GDM1 (cell line): ENCODE data around the gene ALOX12.
"Not testable (repeated sequence)": the region's sequence is repeated elsewhere in the genome, so short reads cannot be mapped to it uniquely, and the experiment has no call there.

Experiments
- DNase-seq: peaks from one replicate; lab custom pipeline; 2025; lab: John Stamatoyannopoulos, UW

The ALOX12 gene

DNA sequence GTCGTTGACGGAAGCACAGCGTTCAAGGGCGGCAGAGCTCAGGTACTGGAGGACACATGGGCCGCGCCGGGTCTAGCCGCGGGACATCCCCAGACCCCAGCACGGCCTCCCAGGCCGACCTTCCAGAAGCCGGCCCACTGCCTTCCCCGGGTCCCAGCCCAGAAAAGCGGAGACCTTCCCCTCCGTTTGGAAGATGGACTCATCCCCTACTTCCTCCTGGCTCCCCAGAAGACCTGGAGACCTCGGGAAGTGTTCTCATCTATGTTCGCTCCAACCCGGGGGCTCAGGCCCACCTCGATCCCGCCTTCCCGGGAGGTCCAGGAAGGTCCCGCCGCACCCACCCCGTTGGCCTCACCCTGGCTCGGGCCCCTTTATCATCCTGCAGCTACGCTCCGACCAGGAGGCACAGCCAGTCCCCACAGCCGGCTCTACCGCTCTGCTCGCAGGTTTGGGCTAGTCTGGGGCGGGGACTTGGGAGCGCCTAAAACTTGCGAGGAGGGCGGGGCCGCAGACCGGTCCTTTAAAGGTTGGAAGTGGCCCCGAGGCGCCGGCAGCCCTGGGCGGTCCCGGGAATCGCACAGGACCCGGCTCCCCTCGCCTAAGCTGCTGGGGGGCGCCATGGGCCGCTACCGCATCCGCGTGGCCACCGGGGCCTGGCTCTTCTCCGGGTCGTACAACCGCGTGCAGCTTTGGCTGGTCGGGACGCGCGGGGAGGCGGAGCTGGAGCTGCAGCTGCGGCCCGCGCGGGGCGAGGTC is at the start of gene ALOX12:
ALOX12 (plus strand) TSS at position 550 of the 756 bp plus-strand sequence; CDS start at position 619, 69 bp downstream.
- DNase-seq, result no peak

DNA sequence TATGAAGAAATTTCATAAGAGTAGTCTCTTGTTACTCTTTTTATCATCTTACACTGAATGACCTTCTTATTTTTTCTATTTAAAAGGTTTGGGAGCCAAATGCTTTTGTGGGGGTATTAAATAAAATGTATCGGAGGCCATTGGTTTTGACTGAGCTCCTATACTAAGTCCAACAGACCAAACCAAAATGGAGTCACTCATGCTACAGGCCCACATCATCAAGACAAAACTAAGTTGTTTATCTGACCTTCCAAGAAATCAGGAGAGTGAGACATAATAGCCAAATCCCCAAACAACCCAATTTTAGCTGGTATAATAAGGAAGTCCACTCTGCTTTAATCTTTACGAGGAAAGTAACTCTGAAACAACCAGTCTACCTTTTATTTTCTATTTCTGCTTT is 48.1 kb upstream of the ALOX12 start:
- no peak for DNase-seq

GRCh38 chr17:6948562-6948961 is 47.3 kb upstream of the ALOX12 start:
- DNase-seq, result peak; percentile 57

- no peak for DNase-seq
Measured at GRCh38 chr17:6948976-6949375, 46.9 kb upstream of the ALOX12 start.

DNA sequence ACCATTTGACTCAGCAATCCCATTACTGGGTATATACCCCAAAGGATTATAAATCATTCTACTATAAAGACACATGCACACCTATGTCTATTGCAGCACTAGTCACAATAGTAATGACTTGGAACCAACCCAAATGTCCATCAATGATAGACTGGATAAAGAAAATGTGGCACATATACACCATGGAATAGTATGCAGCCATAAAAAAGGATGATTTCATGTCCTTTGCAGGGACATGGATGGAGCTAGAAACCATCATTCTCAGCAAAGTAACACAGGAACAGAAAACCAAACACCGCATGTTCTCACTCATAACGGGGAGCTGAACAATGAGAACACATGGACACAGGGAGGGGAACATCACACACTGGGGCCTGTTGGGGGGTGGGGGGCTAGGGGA is 44.9 kb upstream of the ALOX12 start:
- not testable (repeated sequence) for DNase-seq

DNA sequence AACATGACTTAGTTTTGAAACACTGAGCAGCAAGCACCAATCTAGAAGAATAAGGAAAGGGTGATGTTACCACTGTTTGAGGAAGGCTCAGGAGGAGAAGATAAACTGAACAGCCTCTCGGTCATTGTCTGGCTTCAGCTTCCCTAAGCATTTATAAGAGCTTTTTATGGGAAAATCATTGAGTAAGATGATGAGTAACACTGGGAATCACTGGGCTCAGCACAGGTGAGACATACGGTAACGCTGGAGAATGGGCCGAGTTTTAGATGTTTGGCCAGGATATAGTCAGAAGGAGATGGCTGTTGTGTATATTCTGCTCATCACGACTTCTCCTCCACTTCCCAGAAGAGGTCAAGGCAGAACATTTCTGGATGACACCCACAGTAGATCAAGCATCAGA is 42.2 kb upstream of the ALOX12 start:
- DNase-seq, result no peak

GRCh38 chr17:6959700-6960099 is 36.1 kb upstream of the ALOX12 start:
- no peak for DNase-seq

DNA sequence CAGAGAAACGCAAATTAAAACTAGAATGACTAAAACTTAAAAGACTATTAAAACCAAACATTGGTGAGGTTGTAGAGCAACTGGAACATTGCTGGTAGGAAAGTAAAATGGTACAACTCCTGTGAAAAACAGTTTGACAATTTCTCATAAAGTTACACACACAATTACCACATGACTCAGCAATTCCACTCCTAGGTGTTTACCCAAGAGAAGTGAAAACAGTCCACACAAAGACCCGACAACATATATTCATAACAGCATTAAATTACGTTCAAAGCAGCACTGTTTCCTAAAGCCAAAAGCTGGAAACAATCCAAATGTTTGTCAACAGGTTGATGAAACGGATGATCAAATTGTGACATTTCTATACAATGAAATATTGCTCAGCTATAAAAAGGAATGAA is 26.5 kb upstream of the ALOX12 start:
- no peak for DNase-seq

GRCh38 chr17:6970992-6971391 is 24.9 kb upstream of the ALOX12 start:
- DNase-seq, result no peak

DNA sequence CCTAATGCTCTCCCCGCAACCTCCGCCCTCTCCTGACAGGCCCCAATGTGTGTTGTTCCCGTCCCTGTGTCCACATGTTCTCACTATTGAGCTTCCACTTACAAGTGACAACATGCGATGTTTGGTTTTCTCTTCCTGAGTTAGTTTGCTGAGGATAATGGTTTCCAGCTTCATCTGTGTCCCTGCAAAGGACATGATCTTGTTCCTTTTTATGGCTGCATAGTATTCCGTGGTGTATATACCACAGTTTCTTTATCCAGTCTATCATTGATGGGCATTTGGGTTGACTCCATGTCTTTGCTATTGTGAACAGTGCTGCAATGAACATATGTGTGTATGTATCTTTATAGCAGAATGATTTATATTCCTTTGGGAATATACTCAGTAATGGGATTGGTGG is 16.4 kb upstream of the ALOX12 start:
- not testable (repeated sequence) for DNase-seq

DNA sequence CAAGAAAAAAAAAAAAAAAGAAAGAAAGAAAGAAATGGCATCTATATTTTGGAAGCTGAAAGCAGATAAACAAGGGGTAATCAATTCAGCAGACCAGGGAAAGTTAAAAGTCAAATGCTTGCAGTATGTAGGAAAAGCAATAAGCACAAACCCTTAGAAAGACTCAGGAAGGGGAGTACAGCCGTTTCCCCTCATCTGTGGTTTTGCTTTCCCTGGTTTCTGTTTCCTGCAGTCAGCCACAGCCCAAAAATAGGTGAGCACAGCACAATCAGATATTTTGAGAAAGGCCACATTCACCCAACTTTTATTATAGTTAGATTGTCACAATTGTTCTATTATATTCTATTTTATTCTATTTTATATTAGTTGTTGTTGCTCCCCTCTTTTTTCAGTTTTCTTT is 14.4 kb upstream of the ALOX12 start:
- peak; percentile 64 for DNase-seq

- no peak for DNase-seq
Measured at GRCh38 chr17:6985266-6985665, 10.6 kb upstream of the ALOX12 start.

GRCh38 chr17:6986676-6987075 is 9.2 kb upstream of the ALOX12 start:
- no peak for DNase-seq

- DNase-seq, result no peak
Measured at GRCh38 chr17:6989779-6990178, 6.1 kb upstream of the ALOX12 start.

DNA sequence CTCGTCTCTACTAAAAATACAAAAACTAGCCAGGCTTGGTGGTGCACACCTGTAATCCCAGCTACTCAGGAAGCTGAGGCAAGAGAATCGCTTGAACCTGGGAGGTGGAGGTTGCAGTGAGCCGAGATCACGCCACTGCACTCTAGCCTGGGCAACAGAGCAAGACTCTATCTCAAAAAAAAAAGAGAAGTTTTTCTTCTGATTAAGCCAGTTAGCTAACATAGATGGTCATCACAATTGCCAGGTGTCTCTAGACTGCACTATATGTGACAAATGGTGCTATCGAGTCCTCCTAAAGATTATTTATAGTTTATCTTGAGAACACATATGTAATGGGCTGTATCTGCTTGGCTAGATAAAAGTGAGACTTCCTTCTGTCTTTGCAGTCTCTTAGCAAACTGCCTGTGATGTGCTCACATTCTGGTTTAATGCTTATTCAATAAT is 2.2 kb upstream of the ALOX12 start:
- DNase-seq, result peak; percentile 14

- no peak for DNase-seq
Measured at GRCh38 chr17:6994118-6994598, 1.7 kb upstream of the ALOX12 start.

DNA sequence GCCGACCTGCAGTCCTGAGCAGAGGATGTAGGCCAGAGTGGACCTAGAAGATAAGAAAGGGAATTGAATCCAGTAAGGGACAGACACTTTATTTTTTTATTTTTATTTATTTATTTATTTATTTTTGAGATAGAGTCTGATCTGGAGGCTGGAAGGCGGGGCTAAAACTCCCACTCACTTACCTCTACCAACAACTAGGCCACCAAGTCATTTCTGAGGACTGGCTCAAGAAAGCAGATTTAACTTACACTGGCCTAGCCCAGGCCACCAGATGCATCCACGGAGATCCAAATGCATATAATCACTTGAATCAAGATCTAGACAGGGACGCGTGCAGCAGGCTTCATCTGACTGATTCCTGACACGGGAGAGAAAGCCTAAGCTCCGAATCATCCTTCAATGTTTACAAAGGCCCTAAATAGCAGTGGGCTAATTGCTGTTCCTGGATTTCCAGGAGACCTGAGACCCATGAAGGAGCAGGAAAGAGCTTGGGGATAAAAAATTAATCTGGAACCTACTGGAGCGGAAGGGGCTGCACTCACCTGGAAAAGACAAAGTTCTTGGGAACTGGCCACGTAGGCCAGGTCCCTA is 1.1 kb upstream of the ALOX12 start:
- no peak for DNase-seq

- DNase-seq, result no peak
Measured at GRCh38 chr17:6996256-6997011, 585 bp downstream of the ALOX12 start.

- no peak for DNase-seq
Measured at GRCh38 chr17:6997171-6997570, 1.3 kb downstream of the ALOX12 start.

GRCh38 chr17:6998855-6999508 is 3.1 kb downstream of the ALOX12 start:
- no peak for DNase-seq

DNA sequence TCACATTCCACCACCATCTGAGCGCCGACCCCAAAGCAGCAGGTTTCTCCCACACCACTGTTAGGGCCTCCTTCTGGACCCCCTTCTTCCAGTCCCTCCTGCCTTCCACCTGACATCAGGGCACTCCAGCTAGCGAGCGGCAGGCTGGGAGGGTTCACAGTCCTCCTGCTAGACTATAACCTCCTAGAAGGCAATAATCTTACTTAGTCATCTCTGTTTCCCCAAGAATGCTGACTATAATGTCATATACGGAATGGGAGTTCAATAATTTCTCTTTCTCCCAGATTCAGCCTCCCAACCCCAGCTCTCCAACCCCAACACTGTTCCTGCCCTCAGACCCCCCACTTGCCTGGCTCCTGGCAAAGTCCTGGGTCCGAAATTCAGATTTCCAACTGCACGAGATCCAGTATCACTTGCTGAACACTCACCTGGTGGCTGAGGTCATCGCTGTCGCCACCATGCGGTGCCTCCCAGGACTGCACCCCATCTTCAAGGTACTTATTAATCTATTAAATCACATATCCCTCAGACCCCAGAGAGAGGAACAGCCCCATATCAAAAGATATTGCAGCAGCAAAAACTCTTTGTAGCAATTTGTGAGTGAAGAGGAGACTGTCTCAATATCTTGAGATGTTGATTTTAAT is 5.6 kb downstream of the ALOX12 start:
- DNase-seq, result no peak
